Measurements from ENCODE around the gene ERBB2.

Gene ERBB2

DNA sequence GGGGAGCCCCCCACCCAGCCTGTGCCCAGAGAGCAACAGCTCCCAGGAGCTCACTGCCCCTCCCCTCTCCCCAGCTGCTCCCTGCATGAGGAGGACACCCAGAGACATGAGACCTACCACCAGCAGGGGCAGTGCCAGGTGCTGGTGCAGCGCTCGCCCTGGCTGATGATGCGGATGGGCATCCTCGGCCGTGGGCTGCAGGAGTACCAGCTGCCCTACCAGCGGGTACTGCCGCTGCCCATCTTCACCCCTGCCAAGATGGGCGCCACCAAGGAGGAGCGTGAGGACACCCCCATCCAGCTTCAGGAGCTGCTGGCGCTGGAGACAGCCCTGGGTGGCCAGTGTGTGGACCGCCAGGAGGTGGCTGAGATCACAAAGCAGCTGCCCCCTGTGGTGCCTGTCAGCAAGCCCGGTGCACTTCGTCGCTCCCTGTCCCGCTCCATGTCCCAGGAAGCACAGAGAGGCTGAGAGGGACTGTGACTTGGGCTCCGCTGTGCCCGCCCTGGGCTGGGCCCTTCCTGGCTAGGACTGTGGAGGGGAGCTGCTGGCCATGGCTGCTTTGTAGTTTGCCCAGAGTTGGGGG lies 34.1 kb upstream of the ERBB2 start:
- in situ Hi-C loops (cut with MboI; ENCODE audit: low sequenced_read_pairs), result no loop called here

DNA sequence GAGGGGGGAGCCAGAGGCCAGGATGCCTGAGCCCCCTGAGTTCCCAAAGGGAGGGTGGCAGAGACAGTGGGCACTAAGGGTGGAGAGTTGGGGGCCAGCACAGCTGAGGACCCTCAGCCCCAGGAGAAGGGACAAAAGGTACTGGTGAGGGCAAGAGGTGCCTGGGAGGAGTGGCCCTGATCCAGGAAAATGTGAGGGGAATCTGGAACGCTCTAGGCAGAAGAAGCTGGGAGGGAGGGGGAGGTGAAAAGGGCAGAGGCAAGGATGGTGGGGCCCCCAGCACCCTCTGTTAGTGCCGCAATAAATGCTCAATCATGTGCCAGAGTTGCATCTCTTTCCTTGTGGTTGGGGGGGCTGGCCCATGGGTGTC lies 33.6 kb upstream of the ERBB2 start:
- in situ Hi-C loops (cut with MboI; ENCODE audit: low sequenced_read_pairs), result no loop called here

DNA sequence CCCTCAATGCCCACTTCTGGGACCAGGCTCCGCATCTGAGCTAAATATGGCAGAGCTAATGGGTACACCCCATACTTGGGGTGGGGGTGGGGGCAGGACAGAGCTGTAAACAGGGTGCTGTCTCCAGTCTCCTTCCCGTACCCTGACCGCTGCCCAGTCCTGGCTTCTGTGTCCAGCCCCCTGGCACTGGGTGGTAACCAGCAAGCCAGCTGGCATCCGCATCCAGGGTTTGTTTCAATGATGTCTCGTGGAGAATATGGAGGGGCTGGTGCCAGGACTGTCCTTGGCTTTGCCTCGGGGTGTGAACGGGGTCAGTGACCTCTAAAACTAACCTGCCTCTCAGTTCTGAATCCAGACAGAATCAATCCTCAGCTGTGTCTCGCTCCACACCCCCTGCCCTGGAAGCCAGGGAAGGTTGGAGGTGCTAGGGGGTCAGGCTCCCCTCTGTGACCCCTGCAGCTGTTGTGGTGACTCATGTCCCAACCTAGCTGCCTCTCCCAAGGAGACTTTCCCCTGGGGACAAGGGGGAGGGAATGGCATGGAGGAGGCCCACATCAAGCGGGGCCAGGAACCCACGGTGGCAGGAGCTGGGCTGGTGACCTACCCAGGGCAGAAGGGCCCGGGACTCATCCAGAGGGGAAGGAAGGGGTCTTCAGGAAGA lies 33.1 kb upstream of the ERBB2 start:
- in situ Hi-C loops (cut with MboI; ENCODE audit: low sequenced_read_pairs), result no loop called here

GRCh38 chr17:39667262-39667944 lies 32.5 kb upstream of the ERBB2 start:
- in situ Hi-C loops (cut with MboI; ENCODE audit: low sequenced_read_pairs), result no loop called here

DNA sequence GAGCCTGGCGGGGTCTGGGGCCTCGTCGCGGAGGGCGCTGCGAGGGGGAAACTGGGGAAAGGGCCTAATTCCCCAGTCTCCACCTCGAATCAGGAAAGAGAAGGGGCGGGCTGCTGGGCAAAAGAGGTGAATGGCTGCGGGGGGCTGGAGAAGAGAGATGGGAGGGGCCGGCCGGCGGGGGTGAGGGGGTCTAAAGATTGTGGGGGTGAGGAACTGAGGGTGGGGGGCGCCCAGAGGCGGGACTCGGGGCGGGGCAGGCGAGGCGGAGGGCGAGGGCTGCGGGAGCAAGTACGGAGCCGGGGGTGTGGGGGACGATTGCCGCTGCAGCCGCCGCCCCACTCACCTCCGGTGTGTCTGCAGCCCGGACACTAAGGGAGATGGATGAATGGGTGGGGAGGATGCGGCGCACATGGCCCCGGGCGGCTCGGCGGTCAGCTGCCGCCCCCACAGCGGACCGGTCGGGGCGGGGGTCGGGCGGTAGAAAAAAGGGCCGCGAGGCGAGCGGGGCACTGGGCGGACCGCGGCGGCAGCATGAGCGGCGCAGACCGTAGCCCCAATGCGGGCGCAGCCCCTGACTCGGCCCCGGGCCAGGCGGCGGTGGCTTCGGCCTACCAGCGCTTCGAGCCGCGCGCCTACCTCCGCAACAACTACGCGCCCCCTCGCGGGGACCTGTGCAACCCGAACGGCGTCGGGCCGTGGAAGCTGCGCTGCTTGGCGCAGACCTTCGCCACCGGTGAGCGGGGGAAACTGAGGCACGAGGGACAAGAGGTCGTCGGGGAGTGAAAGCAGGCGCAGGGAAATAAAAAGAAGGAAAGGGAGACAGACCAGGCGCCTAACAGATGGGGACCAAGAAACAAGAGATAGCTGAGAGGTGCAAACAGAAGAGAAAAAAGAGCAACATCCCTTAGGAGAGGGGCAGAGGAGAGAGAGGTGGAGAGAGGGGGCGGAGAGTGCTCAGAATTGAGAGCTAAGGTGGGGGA lies 31.6 kb upstream of the ERBB2 start, which contains the start of gene PNMT:
TSS of gene PNMT (plus strand) at position 509 of the 980 bp plus-strand sequence. CDS start at position 532, 23 bp downstream.
- in situ Hi-C loops (cut with MboI; ENCODE audit: low sequenced_read_pairs), result no loop called here

GRCh38 chr17:39669897-39670735 lies 29.7 kb upstream of the ERBB2 start:
- in situ Hi-C loops (cut with MboI; ENCODE audit: low sequenced_read_pairs), result no loop called here

GRCh38 chr17:39670746-39671145 lies 29.1 kb upstream of the ERBB2 start:
- in situ Hi-C loops (cut with MboI; ENCODE audit: low sequenced_read_pairs), result no loop called here

DNA sequence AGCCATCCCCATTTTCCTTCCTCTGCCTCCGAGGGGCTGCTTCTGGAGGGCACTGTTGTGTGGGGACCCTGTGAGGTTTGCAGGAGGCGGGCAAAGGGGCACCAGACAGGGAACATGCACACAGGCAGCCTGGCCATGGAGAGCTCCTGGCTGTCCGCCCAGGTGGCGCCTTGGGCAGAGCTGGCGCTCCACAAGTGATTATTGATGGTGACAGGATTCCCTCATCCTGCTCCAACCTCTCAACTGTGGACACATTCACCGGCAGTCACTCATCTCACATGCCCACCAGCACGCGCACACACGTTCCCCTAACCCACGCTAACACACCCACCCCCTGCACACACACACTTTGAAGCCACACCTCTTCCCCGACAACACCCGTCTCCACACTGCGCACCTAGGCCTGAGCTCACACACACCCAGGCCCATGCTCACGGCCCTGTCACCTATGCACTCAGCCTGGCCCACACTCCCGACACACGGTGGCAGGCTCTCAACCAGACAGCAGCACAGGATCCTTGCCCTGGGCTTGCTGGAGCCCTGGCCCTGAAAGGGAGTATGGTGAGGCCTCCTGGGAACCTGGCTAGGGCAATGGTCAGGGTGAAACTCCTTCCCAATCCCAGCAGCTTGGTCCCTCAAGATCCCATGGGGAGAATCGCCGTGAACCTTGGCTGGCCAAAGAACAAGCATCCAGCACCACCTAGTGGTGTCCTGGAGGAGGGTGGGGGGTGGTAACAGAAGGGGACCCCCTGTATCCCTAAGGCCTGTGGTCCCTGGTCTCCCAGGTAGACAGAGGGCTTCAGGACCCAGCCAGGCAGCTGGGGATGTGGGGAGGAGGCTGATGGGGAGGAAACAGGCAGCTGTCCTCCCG lies 28.0 kb upstream of the ERBB2 start:
- in situ Hi-C loops (cut with MboI; ENCODE audit: low sequenced_read_pairs), result no loop called here

DNA sequence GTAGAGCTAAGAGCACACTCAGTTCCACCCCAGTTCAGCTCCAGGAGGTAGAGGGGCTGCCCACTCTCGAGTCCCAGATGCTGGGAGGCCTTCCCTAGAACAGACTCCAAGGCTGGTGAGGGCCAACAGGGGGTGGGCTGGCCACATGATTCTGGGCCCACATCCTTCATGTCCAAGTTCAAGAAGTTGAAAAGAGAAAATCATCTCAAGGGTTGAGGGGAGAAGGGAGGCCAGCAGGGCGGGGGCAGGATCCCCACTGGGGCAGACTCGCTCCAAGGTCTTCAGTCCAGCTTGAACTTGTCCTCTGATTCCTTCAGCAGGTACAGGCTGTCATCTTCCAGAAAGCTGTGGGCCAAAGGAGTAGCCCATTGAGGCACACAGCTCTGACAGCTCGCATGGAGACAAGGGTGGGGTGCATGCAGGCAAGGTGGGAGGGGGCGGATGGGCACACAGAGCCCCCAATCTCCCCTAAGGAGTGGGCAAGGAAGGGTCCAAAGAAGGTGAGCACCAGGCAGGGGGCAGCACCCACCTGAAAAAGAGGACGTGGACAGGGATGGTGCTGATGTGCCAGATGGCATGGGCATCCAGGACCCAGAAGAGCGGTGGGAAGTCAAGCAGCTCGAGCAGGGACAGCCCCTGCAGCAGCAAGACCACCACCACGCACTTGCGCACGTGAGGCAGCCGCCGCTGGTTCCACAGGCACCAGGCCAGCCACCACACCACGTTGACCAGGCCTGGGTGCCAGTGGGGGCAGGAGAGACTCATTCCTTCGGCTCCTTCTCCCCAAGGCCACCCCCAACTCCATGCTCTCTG lies 27.1 kb upstream of the ERBB2 start:
- in situ Hi-C loops (cut with MboI; ENCODE audit: low sequenced_read_pairs), result no loop called here

DNA sequence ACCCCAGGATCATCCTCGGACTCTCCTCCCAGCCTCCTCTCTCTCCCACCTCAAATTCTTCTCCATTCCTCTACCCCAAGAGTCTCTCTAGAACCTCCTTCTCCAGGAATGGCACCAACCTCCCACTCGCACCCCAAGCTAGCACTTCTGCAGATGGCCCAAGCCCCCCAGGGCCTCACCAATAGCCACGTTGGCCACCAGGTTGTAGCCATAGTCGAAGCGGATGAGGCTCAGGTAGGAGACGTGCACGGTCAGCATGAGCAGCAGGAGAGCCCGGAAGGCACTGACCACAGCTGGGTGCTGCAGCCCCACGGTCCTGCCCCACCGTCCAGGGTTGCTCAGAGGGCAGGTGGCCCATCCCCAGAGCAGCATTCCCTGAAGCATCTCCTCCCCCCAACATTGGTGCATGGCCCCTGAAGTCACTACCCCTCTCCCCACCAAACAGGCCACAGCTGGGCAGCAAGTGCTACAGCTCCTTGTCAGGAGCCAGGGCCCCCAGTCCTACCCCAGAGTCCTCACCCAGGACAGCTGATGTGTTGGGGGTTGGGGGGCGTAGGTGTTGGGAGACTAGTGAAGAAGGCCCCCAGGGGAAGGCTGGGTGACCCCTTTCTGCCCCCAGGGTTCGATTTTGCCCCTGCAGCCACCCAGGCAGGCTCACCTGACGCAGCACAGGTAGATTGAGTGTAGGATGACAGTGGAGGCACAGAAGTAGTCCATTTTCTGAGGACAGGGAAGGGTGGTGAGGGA lies 26.4 kb upstream of the ERBB2 start:
- in situ Hi-C loops (cut with MboI; ENCODE audit: low sequenced_read_pairs), result no loop called here

- in situ Hi-C loops (cut with MboI; ENCODE audit: low sequenced_read_pairs), result no loop called here
Measured at GRCh38 chr17:39674179-39674578, 25.7 kb upstream of the ERBB2 start.

DNA sequence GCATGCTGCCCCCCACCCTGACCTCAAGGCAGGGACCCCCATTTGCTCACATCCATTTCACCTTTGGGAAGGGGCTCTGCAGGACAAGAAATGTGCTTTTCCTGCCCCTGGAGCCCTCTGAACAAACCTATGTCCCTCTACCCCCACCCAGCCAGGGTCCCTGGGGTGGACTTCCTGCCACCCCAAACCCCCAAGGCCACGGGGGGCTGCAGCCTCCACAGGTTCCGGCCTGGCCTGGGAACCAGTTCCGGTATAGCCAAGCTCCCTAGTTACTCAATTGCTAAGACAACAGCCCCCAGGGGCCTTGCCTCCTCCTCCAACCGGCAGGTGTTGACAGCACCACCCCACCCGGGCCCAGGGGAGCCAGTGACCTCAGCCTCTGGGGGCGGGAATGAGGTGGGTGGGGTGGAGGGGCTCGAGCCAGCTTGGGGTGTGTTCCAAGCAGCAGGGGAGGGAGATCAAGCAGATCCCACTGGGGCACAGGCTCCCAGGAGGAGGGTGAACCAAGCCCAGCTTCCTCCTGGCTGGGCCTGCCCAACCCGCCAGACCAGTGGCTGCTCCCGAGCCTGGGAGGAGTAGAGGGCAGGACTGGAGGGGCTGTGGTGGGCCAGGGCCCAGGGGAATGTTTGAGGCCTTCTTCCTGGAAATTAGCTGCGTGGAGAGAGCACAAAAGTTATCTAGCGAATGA lies 25.0 kb upstream of the ERBB2 start:
- in situ Hi-C loops (cut with MboI; ENCODE audit: low sequenced_read_pairs), result no loop called here

DNA sequence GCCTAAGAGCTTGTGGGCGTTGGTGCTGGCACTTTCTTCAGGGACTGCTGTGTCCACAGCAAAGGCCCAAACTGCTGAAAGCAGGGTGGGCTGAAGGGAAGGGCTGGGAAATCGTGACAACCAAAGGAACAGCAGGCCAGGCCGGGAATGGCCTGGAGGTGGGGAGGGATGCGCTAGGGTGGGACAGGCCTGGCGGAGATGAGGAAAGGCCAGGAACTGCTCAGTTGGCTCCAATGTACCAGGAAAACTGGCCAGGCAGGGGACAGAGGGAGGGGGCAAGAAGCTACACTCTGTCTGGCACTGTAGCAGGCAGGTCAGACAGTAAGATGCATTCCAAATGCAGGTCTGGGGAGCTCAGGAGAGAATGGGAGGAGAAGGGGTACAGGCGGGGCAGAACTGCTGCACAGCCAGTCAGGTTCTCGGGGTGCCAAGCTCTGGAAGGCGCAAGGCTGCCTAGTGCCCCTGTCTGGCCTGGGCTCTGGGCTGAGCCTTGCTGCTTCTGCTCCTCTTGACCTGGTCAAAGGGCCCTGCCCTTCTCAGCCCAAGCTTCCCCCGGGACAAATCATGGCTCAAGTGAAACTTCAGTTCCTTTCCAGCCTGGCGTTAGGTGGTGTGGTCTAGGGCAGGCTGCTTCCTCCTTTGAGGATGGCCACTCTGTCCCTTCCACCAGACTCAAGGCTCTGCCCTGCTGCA lies 24.3 kb upstream of the ERBB2 start:
- in situ Hi-C loops (cut with MboI; ENCODE audit: low sequenced_read_pairs), result no loop called here

GRCh38 chr17:39676198-39676819 lies 23.6 kb upstream of the ERBB2 start:
- in situ Hi-C loops (cut with MboI; ENCODE audit: low sequenced_read_pairs), result no loop called here

GRCh38 chr17:39677072-39677471 lies 22.8 kb upstream of the ERBB2 start:
- in situ Hi-C loops (cut with MboI; ENCODE audit: low sequenced_read_pairs), result no loop called here

Measured in hTERT RPE-1 (cell line).